ENCODE results near the gene ADAMTSL1. TPM values are rescaled to one million over a fixed set of nuclear protein-coding genes. Genes with fewer than 3 reads are reported as not detected.

The ADAMTSL1 gene
- total and polyA plus RNA-seq, 2 of the 8 experiments (the other 6 are each of a cell fraction or from before 2014, with no cell fraction given), result 0.84 to 1.1 TPM

DNA sequence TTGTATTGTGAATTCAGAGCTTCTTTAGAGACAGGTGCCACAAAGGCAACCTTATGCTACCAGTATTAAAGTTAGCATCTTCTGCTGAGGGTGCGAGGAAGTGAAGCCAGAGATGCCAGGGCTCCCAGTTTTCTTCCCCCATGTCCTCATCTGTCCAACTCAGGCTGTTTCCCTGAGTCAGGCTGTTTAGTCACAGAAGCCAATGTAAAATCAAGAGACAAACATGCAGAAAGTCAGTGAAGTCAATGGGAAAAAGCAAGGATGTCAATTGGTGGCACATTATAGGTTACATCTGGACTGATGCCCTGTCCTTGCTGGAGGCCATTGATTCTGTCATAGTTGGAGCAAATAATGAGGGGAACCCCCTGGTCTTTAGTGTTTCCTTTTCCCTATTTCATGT, 390.6 kb downstream of the ADAMTSL1 start:
- Histone ChIP-seq H4K5ac (ENCODE audit: insufficient read length, low read depth, low read length) (no peak overlapping the region), H3K4me2 (ENCODE audit: insufficient read depth in 1 of 2, low read depth in 2 of 2, low read length in 2 of 2) (no peak overlapping the region), H4K8ac (ENCODE audit: extremely low read depth, insufficient read depth, low read length) (no peak overlapping the region), H3K56ac (replicated peaks; ENCODE audit: insufficient read length, low read depth, low read length) (no peak overlapping the region), H3K9ac (replicated peaks in 1 of 4; ENCODE audit: extremely low read depth in 1 of 4, low read depth in 3 of 4, low read length in 3 of 4) (no peak overlapping the region), H3K4me1 (replicated peaks in 1 of 4; ENCODE audit: control insufficient read depth in 3 of 4, insufficient read depth in 4 of 4, low read length in 3 of 4) (peaks cover 0 to 6% (median 4%) of the 10 kb centered on the region in 4 experiments; a peak in 2 of 7 replicates), H3K18ac (ENCODE audit: extremely low read depth, low read length) (no peak overlapping the region), H4K20me1 (replicated peaks in 1 of 2; ENCODE audit: control insufficient read depth in 1 of 2, insufficient read depth in 2 of 2, low read length in 2 of 2) (no peaks in the 10 kb centered on the region), H3K9me3 (ENCODE audit: insufficient read depth in 2 of 2, low read depth in 1 of 2, low read length in 1 of 2) (no peaks in the 10 kb centered on the region), H2AFZ (ENCODE audit: low read length) (no peak overlapping the region), H3K27ac (ENCODE audit: low read depth, low read length) (no peak overlapping the region), H2AK5ac (ENCODE audit: low read depth, low read length) (no peak overlapping the region), H3K79me2 (ENCODE audit: control insufficient read depth in 1 of 2, insufficient read depth in 2 of 2, low read length in 2 of 2) (no peaks in the 10 kb centered on the region), H3K27me3 (replicated peaks in 1 of 4; ENCODE audit: control insufficient read depth in 3 of 4, extremely low read depth in 1 of 4, insufficient read depth in 3 of 4, low read length in 3 of 4) (no peaks in the 10 kb centered on the region), H3K4ac (replicated peaks; ENCODE audit: insufficient read length, low read depth, low read length) (no peak overlapping the region), H3K23ac (ENCODE audit: insufficient read length) (no peak overlapping the region), H2BK5ac (ENCODE audit: low read depth, low read length) (no peak overlapping the region), H2BK20ac (ENCODE audit: low read length) (no peak overlapping the region), H2BK12ac (ENCODE audit: low read depth, low read length) (no peak overlapping the region), H2BK120ac (replicated peaks; ENCODE audit: low read depth, low read length) (no peak overlapping the region), H3K4me3 (ENCODE audit: extremely low read depth in 1 of 4, insufficient read depth in 2 of 4, low read depth in 3 of 4, low read length in 4 of 4) (no peak overlapping the region), H4K91ac (replicated peaks; ENCODE audit: insufficient read length, low read length) (no peak overlapping the region), H2BK15ac (ENCODE audit: low read length) (no peak overlapping the region), H3K36me3 (ENCODE audit: control insufficient read depth in 2 of 4, insufficient read depth in 4 of 4, low read length in 3 of 4) (no peaks in the 10 kb centered on the region), H3K14ac (ENCODE audit: insufficient read length) (no peak overlapping the region), H3K23me2 (ENCODE audit: low read depth, low read length) (no peaks in the 10 kb centered on the region), H3K79me1 (ENCODE audit: low read depth, low read length) (no peaks in the 10 kb centered on the region)
- ChIA-PET POLR2A (ENCODE audit: partially characterized antibody) (no interaction called here), CTCF (ENCODE audit: partially characterized antibody) (interaction anchor here (1.3 to 1.4 kb wide), 2 partner anchors 18 to 46 kb away, joined by 3 to 4 read pairs; no protein-coding TSS in a partner anchor)
- WGBS, 2 experiments (ENCODE audit: extremely low coverage in 1 of 2, insufficient coverage in 1 of 2, insufficient read length in 1 of 2, insufficient replicate concordance in 2 of 2, low coverage in 1 of 2, low lambda C conversion rate in 2 of 2, missing lambda C conversion rate in 1 of 2), result 89% methylated on average over 1 of the region's 1 CpG; no CpG with 5 or more reads in 1 of the 2 experiments
- DNase-seq (ENCODE audit: low read depth in 1 of 2, low spot score in 2 of 2), result no peak
- no peak for FAIRE-seq
- TF ChIP-seq KDM5A (IDR thresholded peaks at IDR 0.05; ENCODE audit: low read length) (no peak), TEAD4 (IDR thresholded peaks at IDR 0.05; ENCODE audit: low read depth, low read length) (no peak)

All from H1 (cell line).